Body of pancreas (tissue), 4 donors: ENCODE data around the gene NUDT9. TPM values are rescaled to one million over a fixed set of nuclear protein-coding genes. Genes with fewer than 3 reads are reported as not detected.

Experiments used
- ATAC-seq: fragments of 150-250 bp; one replicate; pipeline ENCODE4 v1.9.1; 2016
- DNase-seq, 4 donors: peaks; one replicate each; pipeline ENCODE4 v3.0.0-alpha.2; 2019
- H3K27ac ChIP-seq, 4 donors: fragments of 200-600 bp; sonication (generic); 1 replicate in 3 of 4; 2 replicates in 1 of 4; pipeline versions ENCODE4 v1.5.1 to v1.6.1; 2016 to 2019; ENCODE audit warnings: mild to moderate bottlenecking in 1 of 4, mixed read lengths in 1 of 4, moderate library complexity in 1 of 4
- H3K27me3 ChIP-seq, 2 donors: fragments of 200-600 bp; sonication (generic); one replicate each; pipeline ENCODE4 v1.6.0; 2016; ENCODE audit warnings: mild to moderate bottlenecking in 1 of 2
- H3K36me3 ChIP-seq, 2 donors: fragments of 200-600 bp; sonication (generic); replicated peaks in 1 of 2; 2 replicates each; pipeline ENCODE4 v1.5.1; 2016; ENCODE audit warnings: low read depth in 2 of 2; ENCODE audit not compliant: insufficient read depth in 1 of 2
- H3K4me1 ChIP-seq: fragments of 200-600 bp; sonication (generic); one replicate; pipeline ENCODE4 v1.6.0; 2016
- H3K4me3 ChIP-seq, 2 donors: fragments of 200-600 bp; sonication (generic); 1 replicate in 1 of 2; 2 replicates in 1 of 2; pipeline ENCODE4 v1.5.1; 2016 to 2019
- H3K9me3 ChIP-seq, 3 donors: fragments of 200-600 bp; sonication (generic); 1 replicate in 2 of 3; 2 replicates in 1 of 3; pipeline ENCODE4 v1.5.1; 2016
- CTCF ChIP-seq, 7 experiments: fragments of 450-650 bp in 4 of 7; fragments of 200-600 bp in 3 of 7; sonication (generic) in 3 of 7; IDR thresholded peaks; one replicate each; pipeline ENCODE4 v1.5.1; 2016 to 2019; ENCODE audit warnings: antibody characterized with exemption in 7 of 7
- POLR2A ChIP-seq, 3 donors: fragments of 450-650 bp; IDR thresholded peaks; one replicate each; pipeline ENCODE4 v1.6.1; 2016; ENCODE audit warnings: antibody characterized with exemption in 3 of 3, mild to moderate bottlenecking in 2 of 3
- WGBS, 2 donors: methylation state at CpG; one replicate each; pipeline ENCODE4 v1.1.5; 2017; 5-methylcytosine and 5-hydroxymethylcytosine counted together
- intact Hi-C: fragments of 100-400 bp; cut with DNase I; formaldehyde crosslinking; loops from one replicate; pipeline ENCODE4 v1.15.1; 2023
- total RNA-seq, 2 donors: library from RNA; depleted of rRNA; stranded (reverse); fragments of >200 nt; gene quantifications; one replicate each; pipeline ENCODE4 v1.1.0, GENCODE V29; 2016

The NUDT9 gene
- total RNA-seq = 10 to 100 TPM; 22.7 to 32.2 TPM

- H3K9me3 ChIP-seq = no peaks in the 10 kb centered on the region
- H3K4me1 ChIP-seq = peaks cover 75% of the 10 kb centered on the region
- H3K27me3 ChIP-seq = no peaks in the 10 kb centered on the region
- DNase-seq = peak; percentile 93 to 99 (median 96)
- no peaks in the 10 kb centered on the region for H3K36me3 ChIP-seq
- peak within 1 kb of the TSS; percentile 91 to 96 (median 93) for H3K27ac ChIP-seq
- peak within 1 kb of the TSS; percentile 24 to 78 for H3K4me3 ChIP-seq
- peak; percentile 92 for ATAC-seq
- TF ChIP-seq POLR2A (IDR thresholded peaks at IDR 0.05) (peak; percentile 69 to 91 (median 89)), CTCF (IDR thresholded peaks at IDR 0.05) (peak in 1 of 7 experiments; percentile 12)
- intact Hi-C loops = no loop called here
- 1 to 2% methylated on average over 41 to 57 of the region's 58 CpGs for WGBS, 2 donors
Measured at GRCh38 chr4:87422104-87423052, at the start of gene NUDT9. TSS of gene NUDT9 (plus strand) at chr4:87422573. CDS start at chr4:87422906, 333 bp downstream.

- Histone ChIP-seq H3K27ac (peak overlapping the region in 1 of 4 donors; percentile 32), H3K9me3 (no peaks in the 10 kb centered on the region), H3K27me3 (no peaks in the 10 kb centered on the region), H3K4me1 (peaks cover 18% of the 10 kb centered on the region), H3K36me3 (peaks cover 0 to 23% of the 10 kb centered on the region in 2 donors), H3K4me3 (no peak overlapping the region)
- DNase-seq (peak; percentile 46 to 75 (median 68)), ATAC-seq (peak; percentile 93)
- no peak for TF ChIP-seq POLR2A (IDR thresholded peaks at IDR 0.05)
- peak; percentile 47 to 96 (median 92) for TF ChIP-seq CTCF (IDR thresholded peaks at IDR 0.05)
- intact Hi-C loops = no loop called here
- 35 to 40% methylated on average over 4 of the region's 4 CpGs for WGBS, 2 donors
Measured at GRCh38 chr4:87375719-87376291, 46.6 kb upstream of the NUDT9 start.

- Histone ChIP-seq H3K36me3 (peaks cover 0 to 9% of the 10 kb centered on the region in 2 donors), H3K27ac (no peak overlapping the region), H3K9me3 (no peaks in the 10 kb centered on the region), H3K4me3 (no peak overlapping the region), H3K4me1 (peaks cover 18% of the 10 kb centered on the region), H3K27me3 (no peaks in the 10 kb centered on the region)
- no peak for DNase-seq
- TF ChIP-seq POLR2A (IDR thresholded peaks at IDR 0.05) (no peak), CTCF (IDR thresholded peaks at IDR 0.05) (no peak)
- WGBS, 2 donors = 71 to 79% methylated on average over 2 of the region's 2 CpGs
- intact Hi-C loops = no loop called here
- no peak for ATAC-seq
Measured at GRCh38 chr4:87377816-87378215, 44.6 kb upstream of the NUDT9 start.

- no peaks in the 10 kb centered on the region for H3K27me3 ChIP-seq
- DNase-seq (peak in 1 of 4 donors; percentile 38), ATAC-seq (no peak)
- peaks cover 4% of the 10 kb centered on the region for H3K4me1 ChIP-seq
- H3K36me3 ChIP-seq = no peaks in the 10 kb centered on the region
- H3K27ac ChIP-seq = no peak overlapping the region
- H3K9me3 ChIP-seq = no peaks in the 10 kb centered on the region
- intact Hi-C loops = loop anchor here (10.0 kb wide), 1 partner anchor 73 kb away; no protein-coding TSS in a partner anchor
- WGBS, 2 donors = 18 to 30% methylated on average over 2 of the region's 2 CpGs
- no peak for TF ChIP-seq CTCF (IDR thresholded peaks at IDR 0.05)
- TF ChIP-seq POLR2A (IDR thresholded peaks at IDR 0.05) = no peak
- no peak overlapping the region for H3K4me3 ChIP-seq
Measured at GRCh38 chr4:87382116-87382515, 40.3 kb upstream of the NUDT9 start.
